ENCODE results near the gene TMEM212. TPM values are rescaled to one million over a fixed set of nuclear protein-coding genes. Genes with fewer than 3 reads are reported as not detected.

Gene TMEM212
- total and polyA plus RNA-seq, 12 donors = 0.06 TPM; not detected in 11

DNA sequence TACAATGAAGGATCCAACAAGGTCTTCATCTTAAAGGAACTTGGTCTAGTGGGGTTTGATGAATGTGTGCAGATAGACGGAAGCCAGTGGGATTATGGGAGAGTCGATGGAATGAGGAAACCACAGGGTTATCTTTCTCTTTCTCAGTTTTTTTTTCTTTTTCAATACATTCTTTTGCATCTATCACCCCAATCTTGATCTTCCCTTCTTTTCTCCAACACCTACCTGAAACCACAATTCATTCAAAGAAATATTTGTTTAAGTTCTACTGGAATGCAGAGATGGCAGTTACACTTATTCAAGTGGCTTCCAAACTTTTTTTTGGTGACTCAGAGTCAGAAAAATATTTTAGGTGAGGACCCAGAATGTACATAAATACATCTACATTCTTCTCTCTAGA is 1.7 kb downstream of the TMEM212 start:
- intact Hi-C loops (cut with DNase I) = no loop called here
- WGBS, 4 donors = 90 to 96% (median 95%) methylated on average over 2 of the region's 2 CpGs

DNA sequence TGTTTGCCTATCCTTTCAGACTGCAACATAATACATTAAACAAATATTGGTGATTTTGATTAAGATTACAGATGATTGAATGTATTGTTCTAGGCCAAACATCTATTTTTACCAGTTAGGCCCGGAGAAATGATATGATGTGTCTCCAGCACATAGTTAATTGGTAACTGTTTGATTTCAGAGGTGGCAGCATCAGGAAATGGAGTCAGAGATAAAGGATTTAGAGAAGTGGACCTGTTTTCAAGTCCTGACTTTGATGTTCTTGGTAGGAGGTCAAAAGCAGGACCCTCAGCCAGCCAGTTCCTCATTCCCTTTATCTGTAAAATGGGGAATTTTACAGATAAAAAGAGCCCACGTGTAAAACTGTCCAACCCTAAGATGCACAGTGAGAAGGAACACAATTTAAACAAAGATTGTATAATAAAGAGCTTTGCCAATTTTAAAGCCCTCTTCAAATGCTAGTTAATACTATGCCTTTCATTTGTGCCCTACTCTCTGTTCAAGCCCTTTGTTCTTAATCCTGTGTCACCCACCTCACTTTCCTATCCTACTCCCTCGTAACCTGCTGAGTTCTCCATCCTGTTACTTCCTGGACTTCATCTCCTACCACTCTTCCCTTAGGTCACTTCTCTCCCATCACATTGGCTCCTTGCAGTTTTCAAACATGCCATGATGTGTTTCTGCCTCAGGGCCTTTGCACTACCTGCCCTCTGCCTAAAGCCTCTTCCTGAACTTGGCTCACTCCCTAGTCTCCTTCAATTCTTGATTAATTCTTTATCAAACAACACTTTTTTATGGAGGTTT is 2.5 kb downstream of the TMEM212 start:
- 77 to 85% (median 80%) methylated on average over 3 of the region's 3 CpGs for WGBS, 4 donors
- TF ChIP-seq POLR2A (IDR thresholded peaks at IDR 0.05) = no peak
- TF ChIP-seq, protein P1, sequence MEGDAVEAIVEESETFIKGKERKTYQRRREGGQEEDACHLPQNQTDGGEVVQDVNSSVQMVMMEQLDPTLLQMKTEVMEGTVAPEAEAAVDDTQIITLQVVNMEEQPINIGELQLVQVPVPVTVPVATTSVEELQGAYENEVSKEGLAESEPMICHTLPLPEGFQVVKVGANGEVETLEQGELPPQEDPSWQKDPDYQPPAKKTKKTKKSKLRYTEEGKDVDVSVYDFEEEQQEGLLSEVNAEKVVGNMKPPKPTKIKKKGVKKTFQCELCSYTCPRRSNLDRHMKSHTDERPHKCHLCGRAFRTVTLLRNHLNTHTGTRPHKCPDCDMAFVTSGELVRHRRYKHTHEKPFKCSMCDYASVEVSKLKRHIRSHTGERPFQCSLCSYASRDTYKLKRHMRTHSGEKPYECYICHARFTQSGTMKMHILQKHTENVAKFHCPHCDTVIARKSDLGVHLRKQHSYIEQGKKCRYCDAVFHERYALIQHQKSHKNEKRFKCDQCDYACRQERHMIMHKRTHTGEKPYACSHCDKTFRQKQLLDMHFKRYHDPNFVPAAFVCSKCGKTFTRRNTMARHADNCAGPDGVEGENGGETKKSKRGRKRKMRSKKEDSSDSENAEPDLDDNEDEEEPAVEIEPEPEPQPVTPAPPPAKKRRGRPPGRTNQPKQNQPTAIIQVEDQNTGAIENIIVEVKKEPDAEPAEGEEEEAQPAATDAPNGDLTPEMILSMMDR (IDR thresholded peaks at IDR 0.05) = no peak
- Histone ChIP-seq H3K27me3 (no peaks in the 10 kb centered on the region), H3K4me3 (no peak overlapping the region), H3K4me1 (replicated peaks in 1 of 2) (peaks cover 0 to 16% of the 10 kb centered on the region in 2 donors), H3K36me3 (replicated peaks in 1 of 2) (no peaks in the 10 kb centered on the region), H3K27ac (no peak overlapping the region), H3K9me3 (replicated peaks in 1 of 3) (no peaks in the 10 kb centered on the region)
- intact Hi-C loops (cut with DNase I) = no loop called here
- DNase-seq = no peak

More for the DNA sequence above, 1.7 kb downstream of the TMEM212 start:
- no peak for TF ChIP-seq POLR2A (IDR thresholded peaks at IDR 0.05)
- TF ChIP-seq, protein P1 (IDR thresholded peaks at IDR 0.05) = no peak
- DNase-seq = no peak
- Histone ChIP-seq H3K27ac (no peak overlapping the region), H3K9me3 (replicated peaks in 1 of 3) (no peaks in the 10 kb centered on the region), H3K4me3 (no peak overlapping the region), H3K27me3 (no peaks in the 10 kb centered on the region), H3K4me1 (replicated peaks in 1 of 2) (peaks cover 0 to 19% of the 10 kb centered on the region in 2 donors), H3K36me3 (replicated peaks in 1 of 2) (no peaks in the 10 kb centered on the region)

DNA sequence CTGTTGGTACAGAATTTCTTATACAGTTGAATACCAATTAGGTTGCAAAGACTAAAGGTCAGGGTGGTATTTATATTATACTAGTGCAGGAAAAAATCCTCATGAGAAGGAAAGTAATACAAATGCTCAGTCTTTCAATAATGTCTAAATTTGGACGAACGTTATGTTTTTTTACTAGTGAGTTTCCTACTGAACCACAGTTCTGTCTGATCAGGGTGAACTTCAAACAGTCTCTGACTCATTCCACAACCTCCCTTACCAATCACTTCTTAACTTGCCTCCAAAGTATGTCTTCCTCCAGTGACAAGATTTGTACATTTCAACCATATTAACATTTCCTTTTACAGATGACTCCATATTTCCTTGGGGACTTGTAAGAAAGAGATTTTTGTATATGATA is 3.4 kb downstream of the TMEM212 start:
- WGBS, 4 donors = 57 to 64% (median 61%) methylated on average over 2 of the region's 2 CpGs
- Histone ChIP-seq H3K4me1 (replicated peaks in 1 of 2) (peaks cover 0 to 16% of the 10 kb centered on the region in 2 donors), H3K9me3 (replicated peaks in 1 of 3) (no peaks in the 10 kb centered on the region), H3K4me3 (no peak overlapping the region), H3K36me3 (replicated peaks in 1 of 2) (no peaks in the 10 kb centered on the region), H3K27ac (no peak overlapping the region), H3K27me3 (no peaks in the 10 kb centered on the region)
- intact Hi-C loops (cut with DNase I) = no loop called here
- no peak for DNase-seq
- TF ChIP-seq, protein P1 (IDR thresholded peaks at IDR 0.05) = no peak
- TF ChIP-seq POLR2A (IDR thresholded peaks at IDR 0.05) = no peak

DNA sequence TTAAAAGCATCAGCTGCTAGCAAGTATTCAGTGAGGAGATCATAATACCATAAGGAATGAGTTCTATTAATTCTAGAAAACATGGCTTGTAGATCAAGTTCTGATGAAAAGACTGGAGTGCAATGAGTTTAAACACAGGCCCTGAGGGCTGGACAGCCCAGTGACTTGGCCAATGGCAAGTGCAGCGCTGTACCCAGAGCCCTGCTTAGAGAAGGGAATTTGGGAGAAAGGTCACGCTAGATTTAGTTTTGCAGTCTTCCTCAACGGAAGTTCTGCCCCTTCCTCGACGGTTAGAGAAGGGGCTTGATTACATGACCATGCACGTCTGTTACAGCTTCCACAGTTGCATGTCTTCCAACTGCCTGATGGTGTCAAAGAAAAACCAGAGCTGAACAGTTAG is 4.0 kb downstream of the TMEM212 start:
- Histone ChIP-seq H3K27me3 (no peaks in the 10 kb centered on the region), H3K36me3 (replicated peaks in 1 of 2) (no peaks in the 10 kb centered on the region), H3K4me1 (replicated peaks in 1 of 2) (peaks cover 0 to 12% of the 10 kb centered on the region in 2 donors), H3K27ac (no peak overlapping the region), H3K9me3 (replicated peaks in 1 of 3) (no peaks in the 10 kb centered on the region), H3K4me3 (no peak overlapping the region)
- intact Hi-C loops (cut with DNase I) = no loop called here
- 83 to 94% (median 91%) methylated on average over 6 of the region's 6 CpGs for WGBS, 4 donors
- no peak for DNase-seq
- no peak for TF ChIP-seq POLR2A (IDR thresholded peaks at IDR 0.05)
- TF ChIP-seq, protein P1 (IDR thresholded peaks at IDR 0.05) = no peak

All from adrenal gland (tissue), 12 donors.